ENCODE measurements around the gene CCDC80. TPM values are rescaled to one million over a fixed set of nuclear protein-coding genes. Genes with fewer than 3 reads are reported as not detected.
A peak's percentile ranks its signal among the peaks of the same experiment; 100 is the strongest.

The CCDC80 gene
- total and polyA plus RNA-seq, 11 donors = 10.4 to 538 (median 87.2) TPM

DNA sequence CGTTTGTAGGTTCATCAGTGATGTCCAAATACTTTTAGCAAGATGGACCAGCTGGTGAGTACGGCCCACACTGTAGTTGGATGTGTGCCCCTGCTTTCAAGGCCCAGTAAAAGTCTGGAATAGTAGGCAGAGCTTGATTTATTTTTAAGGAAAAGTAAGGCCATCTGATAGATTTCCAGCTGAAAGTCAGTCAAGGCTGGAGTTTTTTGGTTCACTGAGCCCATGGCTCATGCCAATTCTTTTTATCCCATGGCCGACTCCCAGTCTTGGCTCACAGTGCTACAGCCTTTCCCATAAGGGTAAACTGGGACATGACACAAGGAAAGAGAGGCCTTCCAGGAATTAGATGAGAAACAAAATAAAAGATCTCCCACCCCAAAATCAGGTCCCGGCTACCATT lies 13.5 kb downstream of the CCDC80 start:
- peak; percentile 46 to 66 (median 50) for ATAC-seq
- H3K27me3 ChIP-seq = no peaks in the 10 kb centered on the region
- H3K27ac ChIP-seq = peak overlapping the region in 6 of 12 donors; percentile 1 to 62 (median 46)
- peaks cover 0 to 55% (median 0%) of the 10 kb centered on the region in 9 donors for H3K36me3 ChIP-seq
- TF ChIP-seq, protein P1, sequence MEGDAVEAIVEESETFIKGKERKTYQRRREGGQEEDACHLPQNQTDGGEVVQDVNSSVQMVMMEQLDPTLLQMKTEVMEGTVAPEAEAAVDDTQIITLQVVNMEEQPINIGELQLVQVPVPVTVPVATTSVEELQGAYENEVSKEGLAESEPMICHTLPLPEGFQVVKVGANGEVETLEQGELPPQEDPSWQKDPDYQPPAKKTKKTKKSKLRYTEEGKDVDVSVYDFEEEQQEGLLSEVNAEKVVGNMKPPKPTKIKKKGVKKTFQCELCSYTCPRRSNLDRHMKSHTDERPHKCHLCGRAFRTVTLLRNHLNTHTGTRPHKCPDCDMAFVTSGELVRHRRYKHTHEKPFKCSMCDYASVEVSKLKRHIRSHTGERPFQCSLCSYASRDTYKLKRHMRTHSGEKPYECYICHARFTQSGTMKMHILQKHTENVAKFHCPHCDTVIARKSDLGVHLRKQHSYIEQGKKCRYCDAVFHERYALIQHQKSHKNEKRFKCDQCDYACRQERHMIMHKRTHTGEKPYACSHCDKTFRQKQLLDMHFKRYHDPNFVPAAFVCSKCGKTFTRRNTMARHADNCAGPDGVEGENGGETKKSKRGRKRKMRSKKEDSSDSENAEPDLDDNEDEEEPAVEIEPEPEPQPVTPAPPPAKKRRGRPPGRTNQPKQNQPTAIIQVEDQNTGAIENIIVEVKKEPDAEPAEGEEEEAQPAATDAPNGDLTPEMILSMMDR (IDR thresholded peaks at IDR 0.05) = no peak
- no peak for TF ChIP-seq POLR2A (IDR thresholded peaks at IDR 0.05)
- H3K4me1 ChIP-seq = peaks cover 0 to 42% (median 0%) of the 10 kb centered on the region in 12 donors
- intact Hi-C loops (cut with DNase I) = no loop called here
- DNase-seq = peak in 1 of 5 donors; percentile 39
- H3K9me3 ChIP-seq = no peaks in the 10 kb centered on the region
- WGBS, 4 donors = 62 to 78% (median 76%) methylated on average over 4 of the region's 4 CpGs
- no peak overlapping the region for H3K4me3 ChIP-seq

DNA sequence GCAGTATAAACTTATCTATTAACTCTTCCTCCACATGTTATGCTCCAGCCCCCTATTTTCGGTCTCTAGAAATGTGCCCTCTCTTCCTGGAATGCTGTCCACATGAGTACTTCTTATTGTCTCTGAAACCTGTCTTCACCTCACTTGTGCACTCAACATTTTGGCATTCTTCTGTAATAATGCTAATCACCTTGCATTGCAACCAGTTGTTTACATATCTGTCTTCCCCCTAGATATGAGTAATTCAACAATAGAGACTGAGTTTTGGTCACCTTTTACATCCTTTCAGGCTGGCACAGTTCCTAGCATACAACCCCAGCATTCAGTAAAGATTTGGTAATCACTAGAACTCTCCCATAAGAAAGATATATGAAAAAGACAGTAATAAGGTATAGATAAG lies 17.2 kb downstream of the CCDC80 start:
- intact Hi-C loops (cut with DNase I) = no loop called here
- Histone ChIP-seq H3K9me3 (no peaks in the 10 kb centered on the region), H3K4me1 (peaks cover 0 to 27% (median 0%) of the 10 kb centered on the region in 12 donors), H3K4me3 (no peak overlapping the region), H3K27me3 (no peaks in the 10 kb centered on the region), H3K36me3 (peaks cover 0 to 67% (median 0%) of the 10 kb centered on the region in 9 donors), H3K27ac (no peak overlapping the region)
- WGBS, 4 donors = 70 to 86% (median 77%) methylated on average over 1 of the region's 1 CpG
- ATAC-seq (no peak), DNase-seq (no peak)
- TF ChIP-seq POLR2A (IDR thresholded peaks at IDR 0.05) = no peak
- TF ChIP-seq, protein P1 (IDR thresholded peaks at IDR 0.05) = no peak

DNA sequence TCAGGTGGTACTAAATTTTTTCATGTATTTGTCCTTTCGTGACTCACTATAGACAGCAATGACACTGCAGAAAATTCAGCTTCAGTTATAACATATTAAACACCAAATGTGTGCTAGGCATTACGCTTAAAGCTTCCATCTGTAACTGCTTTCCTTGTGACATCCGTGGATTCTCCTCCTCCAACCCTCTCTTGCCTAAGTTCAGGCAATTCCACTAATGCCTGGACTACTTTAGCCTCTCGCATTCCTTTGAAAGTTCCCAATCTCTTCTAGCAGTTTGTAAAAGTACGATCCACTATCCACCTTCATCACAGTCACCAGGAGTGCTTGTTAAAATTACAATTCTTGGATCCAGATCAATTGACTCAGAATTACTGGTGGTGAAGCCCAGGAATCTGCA lies 17.7 kb downstream of the CCDC80 start:
- Histone ChIP-seq H3K27me3 (no peaks in the 10 kb centered on the region), H3K36me3 (peaks cover 0 to 66% (median 0%) of the 10 kb centered on the region in 9 donors), H3K27ac (no peak overlapping the region), H3K4me1 (peaks cover 0 to 22% (median 0%) of the 10 kb centered on the region in 12 donors), H3K4me3 (no peak overlapping the region), H3K9me3 (no peaks in the 10 kb centered on the region)
- TF ChIP-seq POLR2A (IDR thresholded peaks at IDR 0.05) = no peak
- TF ChIP-seq, protein P1 (IDR thresholded peaks at IDR 0.05) = no peak
- DNase-seq (no peak), ATAC-seq (no peak)
- intact Hi-C loops (cut with DNase I) = no loop called here
- WGBS, 4 donors = 79 to 84% (median 83%) methylated on average over 5 of the region's 5 CpGs

DNA sequence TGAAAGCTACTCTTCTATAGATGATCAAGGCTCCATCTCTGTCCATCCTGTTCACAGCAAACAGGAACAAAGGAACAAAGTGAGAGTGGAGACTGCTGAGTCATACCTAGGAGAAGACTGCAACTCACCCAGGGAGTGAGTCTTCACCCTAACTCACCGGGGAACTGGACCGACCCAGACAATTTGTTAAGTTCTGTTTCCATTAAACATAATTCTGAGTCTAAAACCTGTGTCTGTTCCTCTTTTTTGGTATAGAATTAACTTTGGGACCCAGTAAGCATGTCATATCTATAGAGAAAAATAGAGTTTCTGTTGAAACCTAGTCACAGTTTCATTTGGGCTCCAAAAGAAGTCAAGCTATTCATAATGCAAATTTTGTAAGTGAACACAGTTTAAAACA lies 21.6 kb downstream of the CCDC80 start:
- intact Hi-C loops (cut with DNase I) = no loop called here

More for the DNA sequence above, 21.6 kb downstream of the CCDC80 start:
- Histone ChIP-seq H3K9me3 (no peaks in the 10 kb centered on the region), H3K27me3 (no peaks in the 10 kb centered on the region), H3K4me1 (no peaks in the 10 kb centered on the region), H3K4me3 (no peak overlapping the region), H3K27ac (peak overlapping the region in 1 of 12 donors; percentile 3), H3K36me3 (peaks cover 0 to 81% (median 8%) of the 10 kb centered on the region in 9 donors)
- WGBS, 4 donors = 83 to 89% (median 85%) methylated on average over 2 of the region's 2 CpGs
- ATAC-seq (no peak), DNase-seq (no peak)
- TF ChIP-seq POLR2A (IDR thresholded peaks at IDR 0.05) = no peak
- TF ChIP-seq, protein P1 (IDR thresholded peaks at IDR 0.05) = no peak

Data from heart left ventricle (tissue), 16 donors.